ENCODE measurements around the gene HIGD1A. TPM values are rescaled to one million over a fixed set of nuclear protein-coding genes. Genes with fewer than 3 reads are reported as not detected.

HIGD1A gene
- total RNA-seq, 1 experiment from 2014 or later, result 77.6 TPM

GRCh38 chr3:42805141-42805821, 991 bp upstream of the HIGD1A start:
- Mint-ChIP-seq H3K27me3 (ENCODE audit: low read depth) (peaks cover 22% of the 10 kb centered on the region), H3K36me3 (ENCODE audit: insufficient read depth in 1 of 3, low read depth in 3 of 3) (peaks cover 3 to 8% (median 4%) of the 10 kb centered on the region in 3 experiments; a peak in 5 of 7 replicates), H3K27ac (no peak overlapping the region), H3K4me1 (peaks cover 43 to 44% of the 10 kb centered on the region in 2 experiments), H3K9me3 (no peaks in the 10 kb centered on the region), H3K4me3 (peak overlapping the region; percentile 94 to 96)
- Histone ChIP-seq H3K9me3 (ENCODE audit: control insufficient read depth, low read depth, low read length) (no peaks in the 10 kb centered on the region), H3K18ac (ENCODE audit: insufficient read length, low read depth, low read length) (no peak overlapping the region), H2BK12ac (ENCODE audit: insufficient read length, low read depth, low read length) (no peak overlapping the region), H3K23ac (ENCODE audit: insufficient read length, low read depth, low read length) (no peak overlapping the region), H4K91ac (ENCODE audit: insufficient read length, low read depth, low read length) (no peak overlapping the region), H2AK5ac (ENCODE audit: insufficient read length, low read length) (no peak overlapping the region), H3K56ac (ENCODE audit: insufficient read length, low read depth, low read length) (no peak overlapping the region), H2BK5ac (ENCODE audit: insufficient read length, low read length) (no peak overlapping the region), H3T11ph (ENCODE audit: low read length) (no peak overlapping the region), H4K20me1 (ENCODE audit: control insufficient read depth, insufficient read depth, insufficient read length) (no peaks in the 10 kb centered on the region), H2BK20ac (ENCODE audit: low read depth, low read length, poor library complexity, severe bottlenecking) (no peak overlapping the region), H2BK15ac (ENCODE audit: low read depth, low read length) (no peak overlapping the region), H3K4ac (ENCODE audit: low read depth, low read length) (no peak overlapping the region), H3K27me3 (ENCODE audit: insufficient read depth, low read length) (peaks cover 4% of the 10 kb centered on the region; the same call in 1 of the 2 replicates), H3K23me2 (ENCODE audit: insufficient read length, low read depth, low read length, poor library complexity, severe bottlenecking) (peaks cover 10% of the 10 kb centered on the region), H3K79me2 (ENCODE audit: insufficient read depth, low read length) (peaks cover 12% of the 10 kb centered on the region; the same call in 1 of the 2 replicates), H4K8ac (replicated peaks; ENCODE audit: insufficient read length, low read depth, low read length) (no peak overlapping the region), H3K79me1 (ENCODE audit: insufficient read depth, low read depth, low read length, poor library complexity, severe bottlenecking) (no peaks in the 10 kb centered on the region), H3K14ac (ENCODE audit: insufficient read depth, low read length) (no peak overlapping the region), H4K5ac (ENCODE audit: insufficient read length, low read depth, low read length) (no peak overlapping the region), H3K4me2 (ENCODE audit: insufficient read depth, insufficient read length, low read length) (peak overlapping the region; percentile 90), H3K4me1 (ENCODE audit: insufficient read depth, low read length) (peaks cover 2% of the 10 kb centered on the region), H3K9ac (ENCODE audit: extremely low read depth, insufficient read length, low read length) (no peak overlapping the region), H3K27ac (ENCODE audit: insufficient read length, low read depth, low read length) (no peak overlapping the region), H2BK120ac (ENCODE audit: low read depth, low read length, poor library complexity, severe bottlenecking) (no peak overlapping the region), H2AFZ (ENCODE audit: low read length) (no peak overlapping the region)
- peak; percentile 57 for DNase-seq
- WGBS (ENCODE audit: extremely low coverage, insufficient read length, low lambda C conversion rate), result no CpG with 5 or more reads among the region's 23 CpGs
- no peak for TF ChIP-seq CTCF (conservative IDR thresholded peaks at IDR 0.05)
